Glomerular endothelial cell (primary cell): ENCODE results near the gene SNAP47. TPM values are rescaled to one million over a fixed set of nuclear protein-coding genes. Genes with fewer than 3 reads are reported as not detected.
"Not testable (repeated sequence)": the region's sequence is repeated elsewhere in the genome, so short reads cannot be mapped to it uniquely, and the experiment has no call there.

Experiments used
- DNase-seq: peaks from one replicate; pipeline ENCODE4 v3.0.0-alpha.2; 2011; ENCODE audit warnings: low read depth, low spot score; ENCODE audit errors: extremely low read depth
- total RNA-seq: library from RNA; depleted of rRNA; stranded (reverse); fragments of >200 nt; gene quantifications from 2 replicates; pipeline ENCODE4 v1.2.3, GENCODE V29; 2015

SNAP47 gene
- 30.9 and 40.1 TPM in 2 replicates for total RNA-seq

GRCh38 chr1:227734856-227735538, at the start of gene SNAP47, which contains the start of gene JMJD4:
Gene SNAP47, plus strand, starts transcription at chr1:227735435. Its CDS starts 12,302 bp downstream, at chr1:227747737.
Gene JMJD4, minus strand, starts transcription at chr1:227735302. Its CDS starts 29 bp downstream, at chr1:227735273.
- peak; percentile 56 for DNase-seq

GRCh38 chr1:227685807-227686206, 49.4 kb upstream of the SNAP47 start:
- no peak for DNase-seq

GRCh38 chr1:227697321-227697864, 37.8 kb upstream of the SNAP47 start:
- DNase-seq = no peak

- DNase-seq = not testable (repeated sequence)
Measured at GRCh38 chr1:227701631-227702030, 33.6 kb upstream of the SNAP47 start.

GRCh38 chr1:227707846-227708245, 27.4 kb upstream of the SNAP47 start:
- DNase-seq = no peak

- no peak for DNase-seq
Measured at GRCh38 chr1:227709451-227709850, 25.8 kb upstream of the SNAP47 start.

GRCh38 chr1:227710474-227710873, 24.8 kb upstream of the SNAP47 start:
- DNase-seq = not testable (repeated sequence)

GRCh38 chr1:227712648-227713047, 22.6 kb upstream of the SNAP47 start:
- DNase-seq = no peak

- DNase-seq = no peak
Measured at GRCh38 chr1:227718932-227719331, 16.3 kb upstream of the SNAP47 start.

GRCh38 chr1:227723474-227723873, 11.8 kb upstream of the SNAP47 start:
- DNase-seq = no peak

GRCh38 chr1:227725046-227725445, 10.2 kb upstream of the SNAP47 start:
- no peak for DNase-seq

- no peak for DNase-seq
Measured at GRCh38 chr1:227726318-227726717, 8.9 kb upstream of the SNAP47 start.

GRCh38 chr1:227726924-227727599, 8.2 kb upstream of the SNAP47 start:
- no peak for DNase-seq

GRCh38 chr1:227728059-227728891, 7.0 kb upstream of the SNAP47 start:
- no peak for DNase-seq

- DNase-seq = no peak
Measured at GRCh38 chr1:227728892-227729143, 6.4 kb upstream of the SNAP47 start.

GRCh38 chr1:227729144-227729880, 5.9 kb upstream of the SNAP47 start:
- no peak for DNase-seq

GRCh38 chr1:227729881-227730629, 5.2 kb upstream of the SNAP47 start:
- no peak for DNase-seq

GRCh38 chr1:227730630-227731151, 4.5 kb upstream of the SNAP47 start:
- no peak for DNase-seq

- DNase-seq = no peak
Measured at GRCh38 chr1:227731241-227731677, 4.0 kb upstream of the SNAP47 start.
